HepG2 (cell line): ENCODE data around the gene NME4. TPM values are rescaled to one million over a fixed set of nuclear protein-coding genes. Genes with fewer than 3 reads are reported as not detected.

Source experiments
- ATF1 ChIP-seq: IDR thresholded peaks from 2 replicates; pipeline ENCODE4 v1.6.1; 2016; ENCODE audit warnings: mild to moderate bottlenecking, control low read depth
- CENPBD1 ChIP-seq: sonication (generic); formaldehyde crosslinking; IDR thresholded peaks from 2 replicates; pipeline ENCODE4 v1.8.0; 2022; ENCODE audit warnings: missing genetic modification reagents, low read depth, mild to moderate bottlenecking, borderline replicate concordance
- CREBL2 ChIP-seq: sonication (generic); formaldehyde crosslinking; IDR thresholded peaks from 2 replicates; pipeline ENCODE4 v1.8.1; 2023; ENCODE audit warnings: missing genetic modification reagents, mild to moderate bottlenecking, borderline replicate concordance
- CSRNP2 ChIP-seq: sonication (generic); formaldehyde crosslinking; conservative IDR thresholded peaks from 2 replicates; pipeline ENCODE4 v1.8.0; 2022; ENCODE audit warnings: low read depth, missing genetic modification reagents
- IKZF5 ChIP-seq: IDR thresholded peaks from 2 replicates; pipeline ENCODE4 v1.6.1; 2018; ENCODE audit warnings: missing genetic modification reagents, mild to moderate bottlenecking, missing compliant biosample characterization
- KDM5A ChIP-seq: fragments of 200-600 bp; sonication (generic); IDR thresholded peaks from 2 replicates; pipeline ENCODE4 v1.7.0; 2018; ENCODE audit warnings: antibody characterized with exemption, mild to moderate bottlenecking, low read length, borderline replicate concordance
- NPAS2 ChIP-seq: sonication (generic); formaldehyde crosslinking; IDR thresholded peaks from 2 replicates; pipeline ENCODE4 v1.8.0; 2022; ENCODE audit warnings: mild to moderate bottlenecking, missing genetic modification reagents, borderline replicate concordance
- PHF5A ChIP-seq: IDR thresholded peaks from one replicate; pipeline ENCODE4 v1.6.1; 2018; ENCODE audit warnings: low read depth, missing genetic modification reagents; ENCODE audit not compliant: unreplicated experiment
- SRSF9 ChIP-seq: fragments of 200-400 bp; formaldehyde crosslinking; IDR thresholded peaks from 2 replicates; pipeline ENCODE4 v1.6.1; 2018; ENCODE audit warnings: borderline replicate concordance, mild to moderate bottlenecking, low read depth, low read length; ENCODE audit not compliant: insufficient read depth, poor library complexity, severe bottlenecking
- STAG1 ChIP-seq: sonication (generic); formaldehyde crosslinking; IDR thresholded peaks from 2 replicates; pipeline ENCODE4 v1.4.0; 2020; ENCODE audit warnings: missing genetic modification reagents
- TGIF2 ChIP-seq: IDR thresholded peaks from 2 replicates; pipeline ENCODE4 v1.6.1; 2016; ENCODE audit warnings: control low read depth, missing compliant biosample characterization
- THRA ChIP-seq: sonication (generic); formaldehyde crosslinking; IDR thresholded peaks from 2 replicates; pipeline ENCODE4 v1.4.0; 2020; ENCODE audit warnings: missing genetic modification reagents, borderline replicate concordance
- ZFP36L1 ChIP-seq: sonication (generic); formaldehyde crosslinking; IDR thresholded peaks from 2 replicates; pipeline ENCODE4 v1.8.0; 2022; ENCODE audit warnings: mild to moderate bottlenecking, missing genetic modification reagents, moderate library complexity
- ZNF317 ChIP-seq: sonication (generic); formaldehyde crosslinking; IDR thresholded peaks from 2 replicates; pipeline ENCODE4 v1.5.0; 2020; ENCODE audit warnings: mild to moderate bottlenecking, missing genetic modification reagents
- ZNF460 ChIP-seq: sonication (generic); formaldehyde crosslinking; IDR thresholded peaks from 2 replicates; pipeline ENCODE4 v1.5.1; 2020; ENCODE audit warnings: missing genetic modification reagents, mild to moderate bottlenecking, borderline replicate concordance
- ZNF652 ChIP-seq: IDR thresholded peaks from 2 replicates; pipeline ENCODE4 v1.6.1; 2016; ENCODE audit warnings: low read depth, borderline replicate concordance
- ZNF770 ChIP-seq: sonication (generic); formaldehyde crosslinking; IDR thresholded peaks from 2 replicates; pipeline ENCODE4 v1.5.0; 2020; ENCODE audit warnings: mild to moderate bottlenecking, missing genetic modification reagents
- ZSCAN29 ChIP-seq: sonication (generic); formaldehyde crosslinking; conservative IDR thresholded peaks from 2 replicates; pipeline ENCODE4 v1.4.0; 2020; ENCODE audit warnings: mild to moderate bottlenecking, missing genetic modification reagents
- ZSCAN30 ChIP-seq: sonication (generic); formaldehyde crosslinking; IDR thresholded peaks from 2 replicates; pipeline ENCODE4 v1.5.0; 2020; ENCODE audit warnings: mild to moderate bottlenecking, missing genetic modification reagents
- ZUFSP ChIP-seq: sonication (generic); formaldehyde crosslinking; IDR thresholded peaks from 2 replicates; pipeline ENCODE4 v1.9.0; 2021; ENCODE audit warnings: missing genetic modification reagents, mild to moderate bottlenecking, borderline replicate concordance
- polyA plus RNA-seq, 8 experiments: library from polyadenylated mRNA; depleted of rRNA in 3 of 8; stranded (reverse) in 7 of 8; unstranded in 1 of 8; fragments of >200 nt; fragmentation: Illumina TruSeq in 4 of 8; extraction: Trizol in 4 of 8; gene quantifications; 2 replicates each; pipeline versions ENCODE4 v1.2.1 to v1.2.3, GENCODE V29; 2011 to 2016; ENCODE audit warnings: low read depth in 4 of 8, missing spikeins in 1 of 8, mixed read lengths in 1 of 8; ENCODE audit not compliant: insufficient read depth in 1 of 8
- total RNA-seq, 5 experiments: library from RNA; depleted of rRNA; stranded (reverse); fragments of >200 nt; fragmentation: Illumina TruSeq; extraction: Trizol; gene quantifications; 2 replicates each; pipeline ENCODE4 v1.2.3, GENCODE V29; 2016; ENCODE audit warnings: low read depth in 1 of 5

Gene NME4
- total and polyA plus RNA-seq, 2 of the 13 experiments (the other 11 are each of a cell fraction or from before 2014, with no cell fraction given), result 121 to 263 TPM

GRCh38 chr16:396605-397004, 394 bp upstream of the NME4 start (continued):
- TF ChIP-seq CENPBD1 (CRISPR knock-in tag), result no peak
- no peak for TF ChIP-seq ZSCAN29
- TF ChIP-seq IKZF5, result 0 out of 2 replicates have a peak, but pooled peaks have one; percentile 14
- no peak for TF ChIP-seq ZNF460 (CRISPR knock-in tag)
- peak; percentile 97 for TF ChIP-seq ZNF770 (CRISPR knock-in tag)
- TF ChIP-seq TGIF2 (CRISPR knock-in tag), result no peak
- no peak for TF ChIP-seq ATF1 (CRISPR knock-in tag)
- TF ChIP-seq STAG1 (CRISPR knock-in tag), result no peak
- no peak for TF ChIP-seq THRA (CRISPR knock-in tag)
- TF ChIP-seq KDM5A, result peak; percentile 30; the same call in 1 of the 2 replicates
- TF ChIP-seq ZNF317 (CRISPR knock-in tag), result no peak
- no peak for TF ChIP-seq ZNF652 (CRISPR knock-in tag)
- no peak for TF ChIP-seq CSRNP2 (CRISPR knock-in tag)
- TF ChIP-seq SRSF9, result no peak
- no peak for TF ChIP-seq ZFP36L1
- TF ChIP-seq ZSCAN30 (CRISPR knock-in tag), result no peak
- no peak for TF ChIP-seq NPAS2
- no peak for TF ChIP-seq ZUFSP
- TF ChIP-seq PHF5A (CRISPR knock-in tag), result no peak
- no peak for TF ChIP-seq CREBL2 (CRISPR knock-in tag)
